OCI-LY7 (cell line): ENCODE data around the gene SPRED2.

Source experiments
- EZH2phosphoT487 ChIP-seq: fragments of 200-600 bp; sonication (generic); IDR thresholded peaks from 2 replicates; pipeline ENCODE4 v1.6.1; 2018; ENCODE audit warnings: low read depth, borderline replicate concordance, mild to moderate bottlenecking, mixed run types, antibody characterized with exemption, low read length, moderate library complexity, mixed read lengths
- TF ChIP-seq, protein P1 (sequence below): fragments of 200-600 bp; sonication (generic); conservative IDR thresholded peaks from 2 replicates; pipeline ENCODE4 v1.5.1; 2014; ENCODE audit warnings: mild to moderate bottlenecking, antibody characterized with exemption, low read length, moderate library complexity, mixed read lengths

DNA sequence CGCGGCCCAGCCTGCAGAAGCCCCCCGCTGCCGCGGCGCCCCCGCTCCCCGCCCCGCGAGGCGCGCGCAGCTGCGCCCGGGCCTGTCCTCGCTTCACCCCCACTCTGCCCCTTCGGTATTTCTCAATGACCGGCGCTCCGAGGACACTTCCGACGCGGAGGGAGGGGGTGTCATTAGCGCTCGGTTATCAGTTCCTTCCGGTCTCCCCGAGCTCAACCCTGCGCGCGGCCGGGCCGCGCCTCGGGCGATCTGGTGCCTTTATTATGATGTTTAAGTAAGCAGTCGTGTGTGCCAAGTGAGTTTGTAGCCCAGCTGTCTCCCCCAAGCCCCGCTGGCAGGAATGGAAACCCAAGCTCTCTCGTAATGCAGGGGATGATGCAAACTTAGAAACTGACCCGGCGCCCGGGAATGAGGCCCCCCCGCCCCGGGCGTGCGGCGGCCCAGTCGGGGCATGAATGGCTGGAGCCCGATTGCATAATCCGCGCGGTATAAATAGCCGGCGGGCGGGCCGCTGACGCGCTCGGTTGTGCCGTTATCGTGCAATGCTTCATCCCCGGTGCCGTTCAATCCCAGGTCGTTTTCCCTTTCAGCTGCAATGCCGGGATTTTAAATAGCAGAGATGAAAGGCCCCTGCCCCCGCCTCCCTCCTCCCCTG is 3.9 kb upstream of the SPRED2 start:
- no peak for TF ChIP-seq EZH2phosphoT487
- TF ChIP-seq, protein P1, sequence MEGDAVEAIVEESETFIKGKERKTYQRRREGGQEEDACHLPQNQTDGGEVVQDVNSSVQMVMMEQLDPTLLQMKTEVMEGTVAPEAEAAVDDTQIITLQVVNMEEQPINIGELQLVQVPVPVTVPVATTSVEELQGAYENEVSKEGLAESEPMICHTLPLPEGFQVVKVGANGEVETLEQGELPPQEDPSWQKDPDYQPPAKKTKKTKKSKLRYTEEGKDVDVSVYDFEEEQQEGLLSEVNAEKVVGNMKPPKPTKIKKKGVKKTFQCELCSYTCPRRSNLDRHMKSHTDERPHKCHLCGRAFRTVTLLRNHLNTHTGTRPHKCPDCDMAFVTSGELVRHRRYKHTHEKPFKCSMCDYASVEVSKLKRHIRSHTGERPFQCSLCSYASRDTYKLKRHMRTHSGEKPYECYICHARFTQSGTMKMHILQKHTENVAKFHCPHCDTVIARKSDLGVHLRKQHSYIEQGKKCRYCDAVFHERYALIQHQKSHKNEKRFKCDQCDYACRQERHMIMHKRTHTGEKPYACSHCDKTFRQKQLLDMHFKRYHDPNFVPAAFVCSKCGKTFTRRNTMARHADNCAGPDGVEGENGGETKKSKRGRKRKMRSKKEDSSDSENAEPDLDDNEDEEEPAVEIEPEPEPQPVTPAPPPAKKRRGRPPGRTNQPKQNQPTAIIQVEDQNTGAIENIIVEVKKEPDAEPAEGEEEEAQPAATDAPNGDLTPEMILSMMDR = no peak
